GM08714 (cell line): ENCODE measurements around the gene HLCS.

Source experiments
- H3K4me3 ChIP-seq: fragments of 200-500 bp; sonication (Bioruptor generic); 2 replicates; pipeline ENCODE4 v1.5.1; 2014; ENCODE audit warnings: mild to moderate bottlenecking, low read length, inconsistent platforms
- ZNF274 ChIP-seq: IDR thresholded peaks from 2 replicates; pipeline ENCODE4 v1.6.1; 2012; ENCODE audit warnings: mild to moderate bottlenecking, low read depth, low read length

Gene HLCS

DNA sequence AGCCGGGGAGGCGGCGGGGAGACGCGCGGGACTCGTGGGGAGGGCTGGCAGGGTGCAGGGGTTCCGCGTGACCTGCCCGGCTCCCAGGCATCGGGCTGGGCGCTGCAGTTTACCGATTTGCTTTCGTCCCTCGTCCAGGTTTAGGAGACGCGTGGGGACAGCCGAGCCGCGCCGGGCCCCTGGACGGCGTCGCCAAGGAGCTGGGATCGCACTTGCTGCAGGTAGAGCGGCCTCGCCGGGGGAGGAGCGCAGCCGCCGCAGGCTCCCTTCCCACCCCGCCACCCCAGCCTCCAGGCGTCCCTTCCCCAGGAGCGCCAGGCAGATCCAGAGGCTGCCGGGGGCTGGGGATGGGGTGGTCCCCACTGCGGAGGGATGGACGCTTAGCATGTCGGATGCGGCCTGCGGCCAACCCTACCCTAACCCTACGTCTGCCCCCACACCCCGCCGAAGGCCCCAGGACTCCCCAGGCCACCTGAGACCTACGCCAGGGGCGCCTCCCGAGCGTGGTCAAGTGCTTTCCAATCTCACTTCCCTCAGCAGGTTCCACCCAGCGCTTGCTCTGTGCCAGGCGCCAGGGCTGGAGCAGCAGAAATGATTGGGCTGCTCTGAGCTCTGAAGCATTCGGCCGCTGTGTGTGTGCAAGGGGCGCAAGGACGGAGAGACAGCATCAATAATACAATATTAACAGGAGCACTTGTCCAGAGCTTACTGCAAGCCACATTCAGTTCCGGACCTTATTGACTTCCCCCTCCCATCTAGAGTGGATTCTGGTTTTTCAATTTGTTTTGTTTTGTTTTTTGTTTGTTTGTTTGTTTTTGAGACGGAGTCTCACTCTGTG, 257.2 kb downstream of the HLCS start:
- H3K4me3 ChIP-seq = no peak overlapping the region
- TF ChIP-seq ZNF274 = no peak

DNA sequence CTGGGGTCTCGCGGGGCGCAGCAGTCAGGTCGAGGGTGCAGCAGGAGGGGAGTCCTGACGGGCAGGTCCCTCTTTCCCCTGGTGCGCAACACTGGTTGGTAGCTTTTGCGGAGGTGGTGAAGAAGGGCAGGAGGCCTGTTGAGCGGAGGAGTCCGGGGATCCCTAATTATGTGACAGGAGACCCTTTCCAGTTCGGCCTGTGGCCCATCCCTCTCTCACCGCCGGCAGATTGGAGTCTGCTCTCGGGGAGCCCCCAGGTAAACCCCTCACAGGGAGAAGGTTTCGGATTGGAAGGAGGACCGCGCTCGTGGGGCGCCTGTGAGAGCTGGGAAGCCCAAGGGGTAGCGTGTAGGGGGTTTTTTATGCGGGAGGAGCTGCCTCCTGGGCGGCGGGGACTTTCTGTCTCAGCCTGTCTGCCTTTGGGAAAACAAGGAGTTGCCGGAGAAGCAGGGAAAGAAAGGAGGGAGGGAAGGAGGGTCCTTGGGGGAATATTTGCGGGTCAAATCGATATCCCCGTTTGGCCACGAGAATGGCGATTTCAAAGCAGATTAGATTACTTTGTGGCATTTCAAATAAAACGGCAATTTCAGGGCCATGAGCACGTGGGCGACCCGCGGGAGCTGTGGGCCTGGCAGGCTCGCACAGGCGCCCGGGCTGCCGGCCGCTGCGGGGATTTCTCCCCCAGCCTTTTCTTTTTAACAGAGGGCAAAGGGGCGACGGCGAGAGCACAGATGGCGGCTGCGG, 258.0 kb downstream of the HLCS start:
- H3K4me3 ChIP-seq = no peak overlapping the region
- no peak for TF ChIP-seq ZNF274

DNA sequence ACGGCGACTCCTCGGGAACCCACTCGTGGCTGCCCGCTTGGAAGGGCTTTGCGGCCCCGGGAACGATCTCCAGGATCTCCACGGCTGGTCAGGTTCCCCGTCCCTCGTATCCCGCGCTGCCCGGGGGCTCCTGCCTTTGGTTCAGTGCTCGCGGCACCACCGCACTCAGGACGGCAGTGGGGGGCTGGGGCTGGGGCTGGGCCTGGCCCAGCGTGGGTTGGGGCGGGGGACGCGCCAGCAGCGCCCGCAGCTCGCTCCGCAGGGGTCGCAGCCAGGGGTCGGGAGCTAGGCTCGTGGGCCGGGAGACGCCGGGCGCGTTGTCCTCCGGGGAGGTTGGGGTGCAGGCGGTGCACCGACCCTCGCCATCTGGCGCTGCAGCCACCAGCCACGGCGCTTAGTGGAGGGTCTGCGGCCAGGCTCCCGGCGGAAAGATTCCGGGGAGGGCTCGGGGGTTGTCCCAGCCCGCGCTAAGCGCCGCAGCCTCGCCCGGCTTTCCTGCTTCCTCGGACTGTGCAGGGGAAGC, 258.6 kb downstream of the HLCS start:
- H3K4me3 ChIP-seq = no peak overlapping the region

DNA sequence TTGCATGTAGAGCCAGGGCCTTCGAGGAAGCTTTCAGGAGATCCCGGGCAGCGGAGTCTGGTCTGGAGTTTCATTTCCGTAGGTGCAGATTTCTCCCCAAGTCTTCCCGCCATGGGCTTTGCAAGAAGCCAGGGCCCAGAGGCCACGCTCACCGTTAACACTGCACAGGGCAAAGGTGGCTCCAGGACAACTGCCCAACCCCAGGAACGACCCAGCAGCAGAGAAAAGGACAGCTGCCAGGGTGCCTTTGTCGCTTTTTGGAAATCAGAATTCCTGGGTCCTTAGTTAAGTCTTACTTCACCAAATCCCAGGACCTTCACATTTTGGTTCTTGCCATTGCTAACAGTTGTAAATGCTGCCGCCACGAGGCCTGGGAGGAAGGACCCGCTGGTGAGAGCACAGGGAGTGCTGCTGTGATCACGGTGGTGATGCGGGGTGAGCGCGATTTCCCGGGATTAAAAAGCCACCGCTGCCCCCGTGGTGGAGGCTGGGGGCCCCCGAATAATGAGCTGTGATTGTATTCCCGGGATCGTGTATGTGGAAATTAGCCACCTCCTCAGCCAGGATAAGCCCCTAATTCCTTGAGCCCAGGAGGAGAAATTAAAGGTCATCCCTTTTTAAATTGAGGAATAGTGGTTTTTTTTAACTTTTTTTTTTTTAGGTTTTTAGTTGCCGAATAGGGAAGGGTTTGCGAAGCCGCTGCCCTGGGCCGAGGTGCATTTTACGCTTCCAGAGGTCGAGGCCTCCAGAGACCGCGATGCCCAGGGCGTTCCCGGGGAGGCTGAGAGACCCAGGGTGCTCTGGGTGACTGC, 259.3 kb downstream of the HLCS start:
- no peak overlapping the region for H3K4me3 ChIP-seq
- TF ChIP-seq ZNF274 = no peak

More for the DNA sequence above, 258.6 kb downstream of the HLCS start:
- TF ChIP-seq ZNF274 = no peak

DNA sequence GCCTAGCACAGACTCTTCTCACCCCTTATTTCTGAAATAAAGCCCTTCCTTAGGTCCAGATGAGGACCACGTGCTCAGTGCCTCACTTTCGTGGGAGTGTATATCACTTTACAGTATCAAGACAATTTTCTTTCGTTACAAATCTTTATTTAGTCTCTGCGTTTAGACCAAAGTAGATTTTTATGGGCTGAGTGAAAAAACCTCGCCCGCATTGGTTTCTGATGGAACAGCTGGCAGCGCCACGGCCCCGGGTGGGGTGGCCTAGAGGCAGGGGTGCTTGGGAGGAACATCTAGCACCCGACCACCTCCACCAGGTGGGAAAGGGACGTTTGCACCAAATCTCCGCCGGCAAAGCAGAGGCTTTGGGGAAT, 260.0 kb downstream of the HLCS start:
- no peak overlapping the region for H3K4me3 ChIP-seq
- TF ChIP-seq ZNF274 = no peak

DNA sequence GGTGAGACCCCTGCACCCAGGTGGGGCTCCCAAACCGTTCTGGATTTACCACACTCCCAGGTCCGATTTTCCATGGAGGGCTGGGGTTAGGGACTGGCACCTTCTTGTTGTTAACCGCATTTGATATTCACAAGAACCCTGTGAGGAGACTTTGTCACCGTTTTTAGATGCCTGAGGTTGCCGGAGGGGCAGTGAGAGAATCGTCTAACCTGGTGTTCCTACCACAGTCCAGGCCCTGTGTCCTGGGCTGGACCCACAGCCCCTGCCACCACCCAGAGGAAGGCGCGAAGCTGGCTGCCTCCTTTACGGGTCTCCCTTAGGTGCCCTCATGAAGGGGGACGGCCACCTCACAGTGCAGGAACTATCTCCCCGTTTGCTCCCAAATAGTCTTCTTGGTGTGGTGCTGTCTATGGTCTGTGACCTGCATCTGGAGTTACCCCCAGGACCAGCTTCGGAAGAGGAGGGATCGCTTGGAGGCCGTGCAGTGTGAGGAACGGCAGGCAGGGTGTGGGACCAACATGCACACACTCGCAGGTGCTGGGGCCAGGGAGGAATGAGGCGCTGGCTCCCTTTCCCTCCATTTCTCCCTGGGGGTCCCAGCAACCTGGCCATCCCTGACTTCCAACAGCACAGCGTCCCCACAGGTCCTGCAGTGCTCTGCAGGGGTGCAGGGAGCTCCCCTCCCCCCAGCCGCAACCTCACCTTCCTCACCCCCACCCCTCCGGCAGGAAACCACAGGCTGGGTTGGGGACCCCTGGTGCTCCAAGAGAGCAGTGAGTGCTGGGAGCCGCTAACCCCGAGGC, 260.6 kb downstream of the HLCS start:
- no peak overlapping the region for H3K4me3 ChIP-seq
- TF ChIP-seq ZNF274 = no peak

DNA sequence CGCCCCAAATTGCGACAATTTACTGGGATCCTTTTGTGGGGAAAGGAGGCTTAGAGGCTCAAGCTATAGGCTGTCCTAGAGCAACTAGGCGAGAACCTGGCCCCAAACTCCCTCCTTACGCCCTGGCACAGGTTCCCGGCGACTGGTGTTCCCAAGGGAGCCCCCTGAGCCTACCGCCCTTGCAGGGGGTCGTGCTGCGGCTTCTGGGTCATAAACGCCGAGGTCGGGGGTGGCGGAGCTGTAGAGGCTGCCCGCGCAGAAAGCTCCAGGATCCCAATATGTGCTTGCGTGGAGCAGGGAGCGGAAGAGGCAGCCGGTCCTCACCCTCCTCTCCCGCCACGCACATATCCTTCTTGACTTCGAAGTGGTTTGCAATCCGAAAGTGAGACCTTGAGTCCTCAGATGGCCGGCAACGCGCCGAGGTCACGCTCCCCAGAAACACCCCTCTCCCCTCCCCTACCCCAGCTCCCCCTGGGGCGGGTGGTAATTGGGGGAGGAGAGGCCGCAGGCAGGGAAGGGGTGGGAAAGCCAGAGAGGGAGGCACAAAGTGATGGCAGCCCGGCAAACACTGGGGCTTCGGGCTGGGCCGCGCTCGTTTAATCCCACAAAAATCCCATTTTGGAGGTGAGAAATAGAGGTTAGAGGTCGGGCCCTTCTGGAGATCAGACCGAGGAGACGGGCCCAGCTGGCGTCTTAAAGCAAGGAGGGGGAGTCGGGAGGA, 261.4 kb downstream of the HLCS start:
- no peak for TF ChIP-seq ZNF274

DNA sequence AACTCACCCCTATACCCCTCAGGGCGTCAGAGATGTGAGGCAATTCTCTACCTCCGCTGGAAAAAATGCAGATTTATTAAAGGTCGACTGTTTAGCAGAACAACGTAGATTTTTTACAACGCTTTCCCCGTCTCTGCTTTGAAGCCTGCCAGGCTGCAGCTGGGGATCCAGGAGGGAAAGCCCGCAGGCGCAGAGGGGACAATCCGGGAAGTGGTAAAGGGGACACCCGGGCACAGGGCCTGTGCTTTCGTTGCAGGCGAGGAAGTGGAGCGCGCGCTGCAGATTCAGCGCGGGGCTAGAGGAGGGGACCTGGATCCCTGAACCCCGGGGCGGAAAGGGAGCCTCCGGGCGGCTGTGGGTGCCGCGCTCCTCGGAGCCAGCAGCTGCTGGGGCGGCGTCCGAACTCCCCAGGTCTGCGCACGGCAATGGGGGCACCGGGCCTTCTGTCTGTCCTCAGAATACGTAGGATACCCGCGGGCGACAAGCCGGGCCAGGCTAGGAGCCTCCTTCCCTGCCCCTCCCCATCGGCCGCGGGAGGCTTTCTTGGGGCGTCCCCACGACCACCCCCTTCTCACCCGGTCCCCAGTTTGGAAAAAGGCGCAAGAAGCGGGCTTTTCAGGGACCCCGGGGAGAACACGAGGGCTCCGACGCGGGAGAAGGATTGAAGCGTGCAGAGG, 262.1 kb downstream of the HLCS start:
- no peak overlapping the region for H3K4me3 ChIP-seq
- TF ChIP-seq ZNF274 = no peak

More for the DNA sequence above, 261.4 kb downstream of the HLCS start:
- H3K4me3 ChIP-seq = no peak overlapping the region

DNA sequence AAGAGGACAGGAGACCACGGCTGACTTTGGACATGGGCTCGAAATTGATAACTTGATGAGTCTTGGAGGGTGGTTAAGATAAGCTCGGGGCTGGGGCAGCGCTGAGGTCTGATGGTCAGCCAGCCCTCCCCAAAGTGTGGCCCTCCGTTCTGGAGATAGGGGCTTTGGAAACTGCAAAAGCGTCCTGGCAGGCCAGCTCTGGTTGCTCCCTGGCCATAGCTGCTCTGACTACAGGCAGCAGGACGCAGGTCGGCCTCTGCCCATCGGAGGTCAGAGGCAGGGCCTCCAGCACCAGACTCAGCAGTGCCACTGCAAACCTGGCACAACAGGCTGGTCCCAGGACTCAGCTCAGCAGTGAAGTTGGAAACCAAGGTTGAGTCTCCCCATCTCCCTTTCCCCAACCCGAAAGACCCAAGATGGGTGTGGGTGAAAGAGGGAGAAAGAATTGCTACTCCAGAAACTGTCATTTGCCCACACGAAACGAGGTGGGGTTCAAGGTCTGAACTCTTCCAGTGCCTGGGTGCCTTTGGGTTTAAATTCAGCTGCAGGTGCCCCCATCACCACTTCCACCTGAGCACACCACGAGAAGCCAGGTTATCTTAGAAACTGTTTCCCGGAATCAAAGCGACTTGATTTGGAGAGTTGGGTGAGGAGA, 262.7 kb downstream of the HLCS start:
- TF ChIP-seq ZNF274 = no peak
- H3K4me3 ChIP-seq = no peak overlapping the region

DNA sequence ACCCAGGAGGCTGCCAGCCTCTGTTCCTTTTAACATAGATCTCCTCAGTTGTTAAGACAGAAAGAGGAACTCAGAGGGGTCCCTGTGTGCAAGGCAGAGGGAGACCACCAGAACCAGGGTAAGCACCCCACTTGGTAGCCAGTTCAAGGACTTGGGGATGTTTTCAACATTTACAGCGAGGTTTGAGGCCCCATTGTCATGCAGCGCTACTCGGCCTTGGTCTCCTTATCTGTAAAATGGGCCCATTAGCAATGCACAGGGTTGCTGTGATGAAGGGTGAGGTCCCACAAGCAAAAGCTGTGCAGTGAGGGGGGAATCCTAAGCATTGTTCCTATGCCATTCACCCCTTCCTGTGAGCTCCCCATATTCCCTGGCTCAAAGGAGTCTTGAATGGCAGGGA, 263.3 kb downstream of the HLCS start:
- TF ChIP-seq ZNF274 = no peak
- no peak overlapping the region for H3K4me3 ChIP-seq

DNA sequence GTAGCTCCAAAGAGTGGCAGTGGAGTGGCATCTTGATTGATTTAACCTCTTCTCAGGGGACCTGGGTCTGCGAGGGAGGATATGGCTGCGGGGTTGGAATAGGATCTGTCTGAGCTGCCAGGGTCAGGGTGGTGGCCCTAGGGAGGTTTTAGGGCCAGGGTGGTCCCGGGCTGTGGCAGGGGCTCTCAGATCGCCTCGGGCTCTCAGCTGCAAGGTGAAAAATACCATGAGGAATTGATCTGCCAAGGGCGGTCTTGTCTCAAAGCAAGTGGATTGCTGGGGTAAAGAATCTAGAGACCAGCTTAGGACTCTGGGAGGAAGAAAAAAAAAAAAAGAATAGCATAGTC, 263.9 kb downstream of the HLCS start:
- no peak overlapping the region for H3K4me3 ChIP-seq

More for the DNA sequence above, 263.9 kb downstream of the HLCS start:
- no peak for TF ChIP-seq ZNF274
